Measurements from ENCODE around the gene PRR18. TPM values are rescaled to one million over a fixed set of nuclear protein-coding genes. Genes with fewer than 3 reads are reported as not detected.

The PRR18 gene
- total RNA-seq, 1 experiment from 2014 or later, result not detected

DNA sequence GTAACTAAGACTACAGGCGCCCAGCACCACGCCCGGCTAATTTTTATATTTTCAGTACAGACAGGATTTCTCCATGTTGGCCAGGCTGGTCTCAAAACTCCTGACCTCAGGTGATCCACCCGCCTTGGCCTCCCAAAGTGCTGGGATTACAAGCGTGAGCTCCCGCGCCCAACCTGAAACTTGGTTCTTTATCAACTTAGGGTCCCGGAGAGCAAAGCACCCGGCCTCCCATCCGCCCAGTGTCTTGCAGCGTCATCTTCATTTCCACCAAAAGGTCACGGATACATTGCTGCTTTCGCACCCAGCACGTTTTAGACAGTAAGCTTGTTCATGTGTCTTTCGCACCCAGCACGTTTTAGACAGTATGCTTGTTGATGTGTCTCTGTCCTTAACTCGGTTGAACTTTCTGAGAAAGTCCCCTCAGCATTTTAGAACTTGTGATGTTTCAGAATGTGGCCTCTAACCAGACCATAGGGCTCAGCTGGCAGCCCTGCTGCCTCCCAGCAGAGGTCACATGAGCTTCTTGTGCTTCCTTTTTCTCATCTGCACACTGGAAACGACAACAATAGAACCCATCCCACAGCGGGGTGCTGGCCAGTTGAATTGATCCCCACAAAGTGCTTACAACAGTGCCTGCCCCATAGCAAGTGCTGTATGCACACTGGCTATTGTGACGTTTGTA, 48.8 kb downstream of the PRR18 start:
- no peak for DNase-seq (ENCODE audit: low read depth)
- in situ Hi-C loops (cut with HindIII; ENCODE audit: low pct_unique_long_range_greater_than_20kb, low sequenced_read_pairs), result no loop called here

DNA sequence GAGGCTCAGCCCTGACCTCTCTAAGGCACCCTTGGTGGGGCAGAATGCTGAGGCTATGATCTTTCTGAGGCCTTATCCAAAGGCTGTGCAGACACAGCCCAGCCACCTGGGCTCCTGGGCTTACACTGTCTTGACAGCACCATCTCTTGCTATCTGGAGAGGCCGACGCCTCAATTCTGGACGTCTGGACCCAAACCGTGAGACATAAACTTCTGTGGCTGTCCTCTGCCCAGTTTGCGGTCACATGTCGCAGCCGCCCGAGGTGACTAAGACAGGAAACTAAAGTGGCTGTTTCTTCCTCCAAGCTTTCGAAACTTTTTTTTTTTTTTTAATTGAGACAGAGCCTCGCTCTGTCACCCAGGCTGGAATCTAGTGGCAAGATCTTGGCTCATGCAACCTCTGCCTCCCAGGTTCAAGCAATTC, 49.3 kb downstream of the PRR18 start:
- in situ Hi-C loops (cut with HindIII; ENCODE audit: low pct_unique_long_range_greater_than_20kb, low sequenced_read_pairs), result no loop called here
- no peak for DNase-seq (ENCODE audit: low read depth)

DNA sequence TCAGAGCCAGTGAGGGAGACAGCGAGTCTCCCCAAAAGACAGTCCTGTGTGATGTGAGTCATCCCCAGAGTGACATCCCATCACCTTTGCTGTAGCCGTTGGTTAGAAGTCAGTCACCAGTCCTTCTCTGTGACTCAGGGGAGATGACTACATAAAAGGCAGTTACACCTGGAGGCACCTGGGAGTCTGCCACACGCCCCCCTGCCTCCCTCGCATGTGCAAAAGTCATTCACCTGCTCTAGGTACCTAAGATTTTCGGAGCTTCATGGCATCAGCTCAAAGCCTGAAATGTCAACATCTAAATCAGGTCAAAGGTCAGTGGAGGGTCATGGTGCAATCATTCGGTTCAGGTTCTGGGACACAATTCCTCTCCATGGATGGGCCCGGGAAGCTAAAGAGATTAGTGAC, 50.3 kb downstream of the PRR18 start:
- no peak for DNase-seq (ENCODE audit: low read depth)
- in situ Hi-C loops (cut with HindIII; ENCODE audit: low pct_unique_long_range_greater_than_20kb, low sequenced_read_pairs), result no loop called here

Other genes starting within 250 kb of the PRR18 start
- gene TBXT, start 140.5 kb downstream of the PRR18 start, total RNA-seq (2014; rRNA removed; shearing (Covaris generic); ENCODE audit: low replicate concordance), result not detected in 2 replicates
- 9.2 and 23.1 TPM in 2 replicates for gene SFT2D1, start 34.2 kb upstream of the PRR18 start, total RNA-seq (2014; rRNA removed; shearing (Covaris generic); ENCODE audit: low replicate concordance)
- gene MPC1, start 74.5 kb upstream of the PRR18 start, total RNA-seq (2014; rRNA removed; shearing (Covaris generic); ENCODE audit: low replicate concordance), result 9.1 and 10.7 TPM in 2 replicates